SKM-1 treated with dmso at 0.1 percent for 144 hours (cell line): ENCODE data around the gene EPHB2.

Source experiments
- DNase-seq: peaks from one replicate; lab custom pipeline; 2025; ENCODE audit not compliant: unreplicated experiment; lab: John Stamatoyannopoulos, UW

The EPHB2 gene

GRCh38 chr1:22721122-22721873 lies 10.7 kb downstream of the EPHB2 start:
- DNase-seq, result no peak

DNA sequence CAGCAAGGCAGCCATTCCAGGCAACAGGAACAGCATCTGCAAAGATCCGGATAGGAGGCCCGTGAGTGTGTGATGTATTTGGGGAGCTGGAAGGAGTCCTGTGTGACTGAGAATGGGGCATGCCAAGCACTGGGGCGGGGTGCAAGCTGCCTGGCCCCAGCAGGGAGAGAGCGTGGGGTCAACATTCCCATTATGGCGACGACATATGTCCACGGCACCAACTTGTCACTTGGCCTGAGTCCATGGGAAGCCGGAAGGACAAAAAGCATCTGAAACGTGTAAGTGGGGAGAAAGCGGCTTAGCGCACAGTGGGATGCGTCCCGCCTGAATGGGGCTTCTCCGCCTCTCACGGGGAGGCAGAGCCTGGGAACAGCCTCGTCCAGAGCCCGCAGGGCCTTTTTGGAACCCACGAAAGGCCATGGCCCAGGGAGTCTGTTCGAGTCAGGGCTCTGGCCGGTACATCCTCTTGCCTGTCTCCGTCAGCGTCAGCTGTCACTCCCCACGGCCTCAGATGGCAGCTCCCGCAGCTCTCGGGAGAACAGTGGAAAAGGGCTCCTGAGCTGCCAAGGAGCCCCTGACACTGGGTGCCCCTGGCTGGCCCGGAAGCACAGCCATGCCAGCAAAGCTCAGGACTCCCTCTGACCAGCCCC lies 12.4 kb downstream of the EPHB2 start:
- DNase-seq, result no peak

DNA sequence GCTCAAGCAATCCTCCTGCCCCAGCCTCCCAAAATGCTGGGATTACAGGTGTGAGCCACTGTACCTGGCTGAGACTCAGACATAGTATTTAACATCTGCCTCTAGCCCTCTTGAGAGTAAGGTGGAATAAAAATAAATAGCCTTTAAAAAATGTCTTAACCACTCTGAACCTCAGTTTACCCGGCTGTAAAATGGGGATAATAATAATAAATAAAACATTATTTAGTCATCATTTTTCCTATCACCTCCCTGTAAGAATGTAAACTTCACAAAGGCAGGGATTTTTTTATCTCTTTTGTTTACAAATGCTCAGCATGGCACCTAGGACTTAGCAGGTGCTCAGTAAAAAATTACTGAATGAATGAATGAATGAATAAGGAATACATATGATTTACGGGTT lies 17.2 kb downstream of the EPHB2 start:
- no peak for DNase-seq

- DNase-seq, result no peak
Observed at GRCh38 chr1:22728751-22729399, 18.2 kb downstream of the EPHB2 start.

DNA sequence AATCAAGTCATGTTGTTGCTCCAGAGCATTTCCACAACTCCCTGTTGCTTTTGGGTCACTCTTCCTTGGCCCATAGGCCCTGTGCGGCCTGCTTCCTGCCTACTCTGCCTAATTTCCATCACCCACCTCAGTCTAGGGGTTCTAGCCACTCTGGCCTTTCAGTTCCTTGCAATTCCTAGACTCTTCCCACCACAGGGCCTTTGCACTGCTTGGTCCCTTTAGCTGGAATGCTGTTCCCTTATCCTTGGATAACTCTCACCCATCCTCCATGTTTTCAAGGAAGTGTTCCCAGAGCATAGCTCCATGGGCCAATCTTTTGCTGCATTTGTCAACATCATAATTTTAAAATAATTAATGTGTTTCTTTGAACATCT lies 18.7 kb downstream of the EPHB2 start:
- DNase-seq, result no peak

DNA sequence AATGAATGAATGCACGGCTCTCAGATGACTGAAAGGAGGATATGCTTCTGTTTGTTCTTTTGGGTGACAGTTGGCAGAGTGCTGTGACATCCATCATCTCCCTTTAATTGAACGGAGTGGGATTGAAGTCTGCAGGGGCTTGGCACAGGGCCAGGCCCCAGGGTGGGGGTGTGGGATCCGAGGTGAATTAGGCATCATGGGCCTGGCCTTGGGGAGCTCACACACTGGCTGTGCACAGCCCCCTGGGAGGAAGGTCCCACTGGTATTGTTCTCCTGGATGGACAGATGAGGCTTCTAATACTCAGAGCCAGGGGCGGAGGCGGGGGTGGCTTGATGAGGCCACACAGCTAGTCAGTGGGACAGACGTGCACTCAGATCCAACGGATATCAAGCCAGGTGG lies 19.3 kb downstream of the EPHB2 start:
- DNase-seq, result no peak

GRCh38 chr1:22731924-22732720 lies 21.5 kb downstream of the EPHB2 start:
- no peak for DNase-seq

- DNase-seq, result no peak
Observed at GRCh38 chr1:22733643-22734042, 23.0 kb downstream of the EPHB2 start.

DNA sequence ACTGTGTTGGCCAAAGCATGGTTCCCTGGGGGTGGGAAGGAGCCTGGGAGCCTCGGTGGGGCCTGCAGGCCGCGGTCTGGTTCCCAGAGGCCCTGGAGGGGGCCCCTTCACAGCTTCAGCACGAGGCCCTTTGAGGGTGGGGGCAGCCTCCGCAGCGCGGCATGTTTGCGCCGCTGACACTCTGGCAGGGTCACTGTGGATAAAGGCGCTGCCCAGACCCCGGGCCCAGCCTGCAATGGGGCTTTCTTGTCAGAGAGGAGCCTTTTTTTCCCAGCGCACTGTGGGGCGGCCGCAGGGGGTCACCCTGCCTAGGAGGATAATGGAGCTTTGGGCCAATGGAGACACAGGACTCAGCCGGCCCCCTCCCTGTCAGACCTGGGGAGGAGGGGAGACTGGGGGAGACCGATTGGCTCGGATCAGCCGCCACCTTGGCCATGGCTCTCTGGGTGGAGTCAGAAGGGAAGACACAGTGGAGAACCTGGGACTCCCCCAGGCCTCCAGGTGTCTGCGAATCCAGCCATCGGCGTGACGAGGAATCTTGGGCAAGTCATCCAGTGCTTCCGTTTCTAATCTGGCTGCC lies 26.0 kb downstream of the EPHB2 start:
- DNase-seq, result no peak

DNA sequence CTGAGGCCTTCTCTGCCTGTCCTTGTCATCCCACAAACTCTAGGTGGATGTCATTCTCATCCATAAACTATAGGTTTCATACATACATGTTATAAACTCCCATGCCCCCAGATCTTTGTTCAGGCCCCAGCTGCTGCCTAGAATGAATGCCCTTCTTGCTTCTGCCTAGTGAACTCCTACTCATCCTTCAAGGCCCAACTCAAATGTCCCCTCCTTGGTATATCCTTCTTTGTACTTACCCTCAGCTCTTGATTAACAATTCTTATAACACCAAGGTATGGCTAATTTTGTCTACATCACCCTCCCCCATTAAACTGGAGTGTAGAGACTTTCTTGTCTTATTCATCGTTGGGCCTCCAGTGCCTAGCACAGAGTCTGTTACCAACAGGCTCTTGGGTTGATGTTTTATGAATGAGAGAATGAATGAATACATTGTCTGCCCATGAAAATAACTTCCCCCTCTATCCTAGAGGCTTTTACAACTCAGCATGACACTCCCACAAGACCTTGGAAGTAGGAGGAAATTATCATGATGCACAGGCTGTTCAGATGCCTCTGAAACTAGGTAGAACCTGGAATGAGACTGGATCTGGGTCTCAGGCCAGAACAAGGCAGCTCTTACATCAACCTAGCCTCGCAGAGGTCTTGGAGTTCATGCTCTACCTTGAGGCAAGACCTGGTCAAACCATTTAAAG lies 26.9 kb downstream of the EPHB2 start:
- DNase-seq, result no peak

- no peak for DNase-seq
Observed at GRCh38 chr1:22738069-22738435, 27.4 kb downstream of the EPHB2 start.

DNA sequence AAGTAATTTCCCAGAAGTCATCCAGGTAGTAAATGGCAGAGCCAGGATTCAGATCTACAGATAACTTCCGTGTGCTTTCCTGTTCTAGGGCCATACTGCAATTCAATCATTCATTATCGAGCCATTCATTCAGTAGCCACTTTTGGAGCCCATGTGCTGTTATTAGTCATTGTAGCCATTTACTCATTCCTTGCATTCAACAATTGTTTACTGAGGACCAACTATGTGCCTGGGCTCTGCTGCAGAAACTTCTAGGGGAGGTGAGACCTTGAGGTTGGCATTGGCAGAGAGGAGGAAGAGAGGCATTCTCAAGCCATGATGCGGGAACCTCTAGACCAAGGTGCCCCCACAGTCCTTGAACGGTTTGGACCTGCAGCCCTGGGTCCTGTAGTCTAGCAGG lies 27.9 kb downstream of the EPHB2 start:
- DNase-seq, result no peak

DNA sequence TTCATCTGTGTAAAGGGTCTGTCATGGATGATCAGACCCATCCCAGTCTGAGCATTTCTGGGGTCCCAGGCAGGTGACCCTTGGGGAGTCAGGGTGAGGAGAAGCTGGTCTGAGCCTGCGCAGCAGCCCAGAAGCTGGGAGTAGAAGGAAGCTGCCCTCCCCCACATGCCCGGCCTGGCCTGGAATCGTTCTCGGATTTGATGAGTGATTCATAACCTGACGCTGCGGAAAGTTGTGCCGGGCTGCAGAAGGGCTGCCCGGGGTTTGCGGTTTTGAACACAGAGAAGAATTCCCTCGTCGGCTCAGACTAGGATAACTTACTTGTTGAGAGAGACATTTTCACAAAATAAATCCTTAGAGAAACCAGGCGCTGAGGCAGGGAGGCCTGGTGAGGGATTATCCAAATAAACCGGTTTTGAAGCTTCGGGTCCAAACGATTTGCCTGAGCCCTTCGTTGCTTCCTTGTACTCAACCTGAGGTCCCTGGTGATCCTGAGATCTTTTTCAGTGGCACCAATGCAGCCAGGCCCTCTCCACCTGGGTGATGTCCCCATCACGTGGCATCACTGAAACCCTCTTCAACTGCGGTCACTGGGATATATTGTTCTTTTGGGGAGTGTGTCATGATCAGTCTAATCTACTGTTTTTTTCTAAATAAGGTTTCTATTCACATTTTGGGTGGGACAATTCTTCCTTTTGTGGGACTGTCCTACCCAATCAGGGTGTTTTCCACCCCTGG lies 29.2 kb downstream of the EPHB2 start:
- no peak for DNase-seq

DNA sequence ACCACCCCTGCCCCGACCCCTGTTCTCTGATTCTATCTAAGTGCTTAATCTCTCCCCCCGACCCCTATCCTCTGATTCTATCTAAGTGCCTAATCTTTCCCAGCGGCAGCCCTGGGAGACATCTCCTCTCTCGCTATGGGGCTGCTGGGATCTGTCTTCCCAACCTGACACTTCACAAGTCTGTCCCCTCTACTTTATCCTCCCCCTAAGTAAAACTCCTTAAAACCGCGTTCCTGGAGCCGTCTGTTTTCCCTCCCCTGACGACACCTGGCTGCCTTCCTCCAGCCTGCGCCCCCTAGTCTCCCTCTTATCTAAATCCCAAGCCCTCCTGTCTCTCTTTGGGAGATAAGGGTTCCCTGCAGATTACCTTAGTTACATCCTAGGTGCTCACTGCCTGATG lies 30.5 kb downstream of the EPHB2 start:
- no peak for DNase-seq

DNA sequence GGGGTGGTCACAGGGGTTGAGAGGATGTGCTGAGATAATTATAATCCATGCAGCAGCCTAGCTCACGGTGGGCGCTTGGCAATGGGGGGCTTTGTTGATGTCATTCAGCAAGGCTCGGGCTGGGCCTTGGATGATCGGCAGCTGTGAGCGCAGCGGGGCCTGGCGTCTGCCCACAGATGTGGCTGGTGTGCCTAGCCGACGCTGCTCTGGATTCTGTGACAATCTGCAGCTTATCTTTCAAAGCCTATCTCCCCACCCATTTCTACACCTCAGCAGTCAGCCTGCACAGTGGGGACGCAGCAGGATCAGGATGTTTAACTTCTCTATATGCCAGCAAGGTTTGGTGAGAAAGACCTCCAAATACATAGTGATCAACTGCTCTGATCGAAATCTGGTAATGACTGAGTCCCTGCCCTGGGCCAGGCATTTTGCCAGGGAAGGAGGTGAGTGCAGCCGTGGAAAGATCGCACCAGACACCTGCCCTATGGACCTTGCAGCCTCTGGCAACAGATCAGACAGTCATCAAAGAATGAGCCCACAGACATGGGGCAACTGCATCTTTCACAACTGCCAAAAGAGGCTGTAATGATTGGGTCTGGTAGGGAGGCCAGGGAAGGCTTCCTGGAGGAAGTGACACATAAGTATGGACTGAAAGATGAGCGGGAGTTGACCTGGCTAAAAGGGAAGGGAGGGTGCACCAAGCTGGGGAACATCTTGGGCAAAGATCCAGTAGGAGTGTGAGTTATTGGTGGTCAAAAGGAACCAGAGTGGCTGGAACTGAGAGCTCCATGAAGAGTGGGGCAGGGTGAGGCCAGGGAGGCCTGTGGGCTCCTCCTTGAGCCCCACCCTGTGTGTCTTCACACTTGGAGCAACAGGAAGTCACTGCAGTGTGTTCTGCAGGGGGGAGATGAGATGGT lies 35.3 kb downstream of the EPHB2 start:
- peak; percentile 90 for DNase-seq

DNA sequence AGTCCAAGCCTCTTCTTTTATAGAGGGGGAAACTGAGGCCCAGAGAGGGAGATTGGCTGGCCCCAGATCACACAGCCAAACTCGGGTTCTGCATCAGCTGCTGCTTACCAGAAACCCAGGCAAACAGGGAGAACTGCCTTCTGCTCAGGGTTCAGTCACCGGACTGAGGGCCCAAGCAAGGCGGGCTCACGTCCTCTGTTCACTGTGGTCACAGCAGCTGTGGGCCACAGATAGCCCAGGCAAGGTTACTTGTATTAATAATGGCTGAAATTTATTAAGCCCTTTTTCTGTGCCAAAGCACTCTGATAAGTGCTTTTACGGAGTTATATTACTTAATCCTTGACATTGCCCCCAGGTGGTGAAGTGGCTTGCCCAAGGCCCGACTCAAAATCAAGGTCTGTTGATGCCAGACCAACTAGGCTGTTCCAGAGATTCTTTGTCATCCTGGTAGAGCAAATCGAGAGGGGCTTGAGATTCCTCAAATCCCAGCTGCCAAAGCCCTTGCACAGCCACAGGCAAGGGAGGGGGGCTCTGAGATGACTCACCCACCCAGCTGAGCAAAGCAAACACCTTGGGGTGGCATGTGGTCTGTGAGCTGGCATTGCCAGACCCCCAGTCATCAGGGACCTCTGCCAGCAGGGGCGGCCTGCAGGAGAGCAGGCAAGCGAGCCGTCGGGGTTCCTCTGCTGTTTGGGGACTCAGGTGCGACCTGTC lies 36.5 kb downstream of the EPHB2 start:
- no peak for DNase-seq

GRCh38 chr1:22747735-22748073 lies 37.1 kb downstream of the EPHB2 start:
- no peak for DNase-seq

DNA sequence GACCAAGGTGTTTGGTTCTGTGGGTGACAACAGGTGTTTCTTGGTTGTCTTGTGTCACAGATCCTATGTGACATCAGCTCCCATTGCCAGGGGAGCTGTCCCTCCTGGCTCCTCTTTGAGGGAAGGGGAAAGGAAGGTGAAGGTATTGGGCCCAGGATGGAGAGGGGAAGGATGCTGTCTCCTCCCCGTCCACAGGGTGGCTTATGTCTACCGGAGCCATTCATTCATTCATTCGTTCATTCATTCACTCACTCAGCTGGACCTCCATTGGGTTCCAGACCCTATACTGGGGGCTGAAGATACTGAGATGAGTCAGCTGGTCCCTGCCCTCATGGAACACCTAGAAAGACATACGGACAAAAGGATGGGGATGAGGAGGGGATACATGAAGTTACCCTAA lies 38.9 kb downstream of the EPHB2 start:
- DNase-seq, result no peak
